ENCODE results near the gene NATD1.
"Not testable (repeated sequence)": the region's sequence is repeated elsewhere in the genome, so short reads cannot be mapped to it uniquely, and the experiment has no call there.

The NATD1 gene

DNA sequence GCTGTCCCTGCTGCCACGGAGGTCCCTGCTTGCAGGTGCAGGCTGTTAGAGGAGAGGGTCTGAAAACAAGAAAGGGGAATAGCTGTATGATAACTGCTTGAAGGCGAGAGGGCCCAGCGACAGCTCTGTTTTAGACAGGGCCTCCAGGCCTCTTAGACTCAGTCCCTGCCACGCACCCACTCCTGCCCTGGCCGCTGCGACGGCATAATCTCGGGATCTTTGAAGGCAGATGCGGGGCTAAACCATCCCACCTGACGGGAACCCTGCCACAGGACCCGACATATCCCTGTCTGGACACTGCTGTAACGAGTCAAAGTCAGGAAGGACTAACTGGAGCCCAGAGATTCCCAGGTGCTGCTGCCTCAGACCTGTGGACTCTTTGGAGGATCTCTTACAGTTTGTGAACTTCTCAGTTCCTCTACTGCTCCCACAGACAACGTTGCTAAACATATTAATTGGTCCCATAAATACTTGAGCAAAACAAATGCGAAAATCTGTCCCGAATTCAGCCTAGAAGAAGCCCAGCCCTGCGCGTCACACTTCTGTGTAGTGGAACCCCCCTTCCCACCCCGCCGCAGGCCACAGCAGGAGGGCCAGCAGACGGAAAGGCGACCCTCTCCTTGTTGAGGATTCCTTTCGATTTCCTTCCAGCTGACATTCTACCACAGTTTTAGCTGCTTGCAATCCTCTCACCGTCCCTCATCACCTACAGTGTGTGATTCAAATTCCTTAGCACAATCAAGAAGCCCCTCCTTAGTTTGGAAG is 38.3 kb downstream of the NATD1 start:
- no peak for DNase-seq (ENCODE audit: low spot score)

DNA sequence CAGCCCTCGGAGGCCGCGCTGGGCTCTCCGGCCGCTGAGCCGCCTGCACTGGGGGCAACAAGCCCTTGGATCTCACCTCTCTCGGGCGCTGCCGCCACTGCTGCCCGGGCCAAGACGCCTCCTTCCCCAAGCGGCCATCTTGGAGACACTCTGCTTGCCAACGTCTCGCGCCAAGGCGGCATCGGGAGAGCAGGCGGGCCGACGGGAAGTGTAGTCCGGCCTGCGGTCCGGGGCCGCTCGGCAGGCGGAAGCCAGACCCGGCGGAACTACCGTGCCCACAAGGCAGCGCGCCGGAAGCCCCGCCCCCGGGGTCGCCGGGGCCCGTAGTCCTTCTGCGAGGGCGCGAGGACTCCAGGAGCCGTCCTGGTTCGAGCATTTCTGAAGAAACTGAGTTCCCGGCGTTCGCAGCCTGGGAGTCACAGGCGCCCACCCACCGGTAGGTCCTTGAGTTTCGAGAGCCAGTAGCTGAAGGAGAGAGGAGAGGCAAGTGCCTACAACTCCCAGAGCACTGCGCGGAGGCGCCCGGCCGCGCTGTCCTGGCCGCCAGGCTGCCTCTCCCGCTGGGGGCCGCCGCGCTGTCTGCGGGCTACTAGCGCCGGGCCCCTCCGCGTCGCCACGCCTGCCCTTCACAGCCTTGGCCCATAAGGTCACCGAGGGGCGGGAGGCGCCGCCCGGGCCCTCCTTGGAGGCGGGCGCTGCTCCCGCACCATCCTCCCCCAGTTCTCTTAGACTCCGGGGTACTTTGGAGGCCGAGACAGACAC is 39.0 kb downstream of the NATD1 start, which contains the start of gene TMEM11:
Gene TMEM11, minus strand, starts transcription at position 147 of the 762 bp plus-strand sequence. Its CDS starts 9 bp downstream, at position 138.
- DNase-seq (ENCODE audit: low spot score) = peak; percentile 93

DNA sequence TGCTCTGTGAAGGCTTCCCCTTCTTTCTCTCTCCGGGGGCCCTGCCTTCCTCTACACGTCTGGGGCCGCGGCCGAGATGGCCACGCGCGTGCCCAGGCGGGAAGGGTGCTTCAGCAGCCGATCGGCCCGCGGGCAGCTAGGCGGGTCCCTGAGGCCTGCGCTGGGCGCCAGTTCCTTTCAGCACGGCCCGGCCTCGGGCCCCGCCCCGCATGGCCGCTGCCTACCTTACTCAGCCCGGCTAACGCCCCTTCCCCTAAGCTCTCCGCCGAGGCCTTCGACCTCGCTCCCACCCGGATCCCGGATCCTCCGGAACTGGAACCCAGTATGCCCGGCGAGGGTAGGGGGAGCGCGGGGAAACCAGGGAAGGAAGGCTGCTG is 39.6 kb downstream of the NATD1 start:
- peak; percentile 42 for DNase-seq (ENCODE audit: low spot score)

DNA sequence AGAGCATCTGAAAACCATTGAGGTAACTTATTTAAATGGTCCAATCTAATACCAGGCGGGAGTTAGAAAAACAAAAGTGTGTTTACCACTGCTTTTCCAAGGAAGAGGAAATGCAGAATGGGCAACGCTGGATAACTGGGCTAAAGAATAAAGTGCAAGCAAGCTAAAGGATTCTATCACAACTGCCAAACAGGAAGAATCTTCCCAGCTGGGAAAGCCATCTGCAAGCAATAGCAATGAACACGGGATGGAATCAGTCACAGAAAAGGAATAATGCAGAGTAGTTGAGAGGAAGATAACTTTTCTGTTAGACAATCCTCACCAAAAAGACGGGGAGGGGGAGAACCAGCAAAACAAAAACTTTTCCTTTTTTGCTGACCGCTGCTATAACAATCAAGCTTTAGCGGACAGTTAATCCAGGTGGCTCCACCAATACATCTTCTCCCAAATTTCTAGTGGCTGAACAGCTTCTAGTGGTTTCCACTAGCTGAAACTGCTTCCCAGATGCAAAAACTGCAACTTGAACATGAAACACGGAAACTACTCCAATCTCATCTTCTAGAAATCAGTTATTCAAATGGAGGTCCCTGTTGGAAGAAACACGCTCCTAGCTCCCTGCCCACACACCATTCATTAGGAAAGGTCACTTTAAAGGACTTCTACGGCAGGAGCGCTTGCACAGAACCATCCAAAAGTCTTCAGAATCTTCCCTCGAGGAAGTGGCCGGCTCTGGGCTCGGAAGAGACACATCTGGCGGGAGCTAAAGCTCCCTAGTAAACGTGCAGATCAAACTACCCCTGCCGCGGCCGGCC is 40.2 kb downstream of the NATD1 start:
- no peak for DNase-seq (ENCODE audit: low spot score)

DNA sequence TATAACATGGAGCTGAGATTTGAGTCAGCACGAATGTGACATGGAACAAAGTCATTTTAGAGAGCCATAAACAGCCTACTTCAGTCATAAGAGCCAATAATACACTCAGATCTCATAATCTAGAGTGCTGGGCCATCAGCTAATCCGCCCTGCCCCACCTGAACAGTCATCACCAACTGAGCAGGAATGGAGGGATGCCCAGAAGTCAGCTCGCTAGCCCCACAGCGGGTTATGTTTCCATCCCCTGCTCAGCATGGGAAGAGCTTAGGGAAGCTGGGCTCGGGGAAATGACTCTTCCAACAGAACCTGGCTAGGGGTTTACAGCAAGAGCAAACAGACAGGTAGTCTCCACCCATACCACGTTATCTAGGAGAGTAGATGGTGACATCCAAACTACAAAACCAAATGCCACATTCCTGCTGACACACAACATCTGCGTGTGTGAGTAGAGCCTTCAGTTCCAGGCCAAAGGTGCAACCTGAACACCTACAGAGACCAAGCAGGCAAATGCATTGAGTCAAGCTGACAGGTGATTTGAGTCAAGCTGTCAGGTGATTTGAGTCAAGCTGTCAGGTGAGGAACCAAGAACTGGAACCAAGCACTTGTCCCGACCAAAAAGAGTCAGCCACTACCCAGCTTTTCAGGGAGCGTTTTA is 41.3 kb downstream of the NATD1 start:
- no peak for DNase-seq (ENCODE audit: low spot score)

DNA sequence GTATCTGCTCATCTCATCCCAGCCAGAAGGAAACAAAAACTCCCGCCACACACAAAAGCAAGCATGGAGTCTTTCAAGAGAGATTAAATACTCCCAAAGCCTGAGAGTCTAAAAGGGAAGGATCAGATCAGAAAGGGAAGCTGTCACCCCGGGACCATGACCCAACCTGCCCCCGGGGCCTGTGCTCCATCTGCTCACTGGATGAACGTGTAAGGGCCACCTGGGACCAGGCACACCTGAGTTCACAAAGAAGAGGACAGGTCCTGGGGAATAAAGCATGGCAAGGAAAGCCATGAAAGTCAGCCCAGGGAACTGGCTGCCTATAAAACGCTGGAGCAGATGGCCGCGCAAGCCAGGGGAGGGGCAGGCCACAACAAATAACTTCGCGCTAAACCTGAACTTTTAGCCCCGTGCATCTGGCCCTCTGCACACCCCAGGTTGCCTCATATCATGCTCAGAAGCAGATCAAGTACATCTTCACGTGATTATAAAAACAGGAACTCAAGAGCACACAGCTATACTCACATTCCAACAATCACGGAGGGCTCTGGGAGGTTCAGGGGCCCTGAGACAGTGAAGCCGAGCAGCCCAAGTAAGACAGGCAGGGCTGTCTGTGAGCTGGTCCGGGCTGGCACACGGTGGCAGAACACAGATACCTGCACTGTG is 42.7 kb downstream of the NATD1 start:
- no peak for DNase-seq (ENCODE audit: low spot score)

DNA sequence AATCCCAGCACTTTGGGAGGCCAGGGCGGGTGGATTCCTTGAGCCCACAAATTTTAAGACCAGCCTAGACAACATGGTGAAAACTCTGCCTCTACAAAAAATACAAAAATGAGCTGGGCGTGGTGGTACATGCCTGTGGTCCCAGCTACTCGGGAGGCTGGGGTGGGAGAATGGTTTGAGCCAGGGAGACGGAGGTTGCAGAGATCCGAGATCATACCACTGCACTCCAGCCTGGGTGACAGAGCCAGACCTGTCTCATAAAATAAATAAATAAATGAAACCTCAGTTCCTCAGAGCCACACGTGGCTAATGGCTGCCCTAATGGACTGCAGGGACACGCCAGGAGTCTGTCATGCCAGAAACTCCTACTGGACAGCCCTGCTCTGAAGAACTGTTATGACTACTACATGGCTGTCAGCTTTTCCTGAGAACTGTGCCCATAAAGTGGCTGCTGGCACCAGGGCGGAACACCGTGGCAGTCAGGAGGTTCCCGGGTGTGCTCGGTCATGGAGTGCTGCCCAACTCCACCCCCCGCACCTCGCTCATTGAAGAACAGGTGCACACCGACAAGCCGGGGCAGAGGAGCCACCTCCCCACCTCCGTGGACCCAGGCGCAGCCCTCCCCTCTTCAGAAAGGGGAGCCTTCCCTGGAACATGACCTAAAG is 43.6 kb downstream of the NATD1 start:
- no peak for DNase-seq (ENCODE audit: low spot score)

DNA sequence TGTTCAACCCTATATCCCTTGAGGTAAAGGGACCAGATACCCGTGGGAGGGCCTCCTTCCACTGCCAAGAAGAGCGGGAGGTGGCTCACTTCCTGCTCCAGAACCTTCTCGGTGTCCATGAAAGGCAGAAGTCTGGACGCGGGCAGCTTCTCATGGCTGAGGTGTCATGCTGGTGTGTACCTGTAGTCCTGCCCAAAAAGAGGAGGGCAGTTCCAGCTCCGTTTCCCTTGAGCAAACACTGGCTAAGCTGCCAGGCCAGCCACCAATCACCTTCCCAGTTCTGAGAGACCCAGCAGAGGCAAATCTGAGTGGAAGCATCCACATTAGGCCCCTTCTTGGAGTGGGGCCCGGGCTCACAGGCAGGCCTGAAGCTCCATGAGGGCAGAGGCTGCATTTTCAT is 44.9 kb downstream of the NATD1 start:
- DNase-seq (ENCODE audit: low spot score) = no peak

DNA sequence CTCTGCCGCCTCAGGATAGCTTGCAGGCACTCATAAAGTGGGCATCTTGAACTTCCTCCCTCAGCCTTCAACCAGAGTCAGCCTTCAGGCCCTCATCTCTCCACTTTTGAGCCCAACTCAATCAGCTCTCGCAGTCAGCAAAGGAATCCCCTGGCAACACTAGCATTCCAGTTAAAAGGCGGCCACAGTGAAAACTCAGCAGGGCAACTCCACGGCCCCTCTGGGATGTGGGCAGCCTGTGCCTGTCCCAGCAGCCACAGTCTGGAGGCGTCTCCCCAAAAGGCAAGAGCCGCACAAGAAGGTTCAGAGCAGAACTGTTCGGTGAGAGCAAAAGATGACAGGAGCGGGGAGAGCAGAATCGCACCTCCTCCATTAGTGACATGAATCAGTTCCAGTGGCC is 48.3 kb downstream of the NATD1 start:
- DNase-seq (ENCODE audit: low spot score) = no peak

DNA sequence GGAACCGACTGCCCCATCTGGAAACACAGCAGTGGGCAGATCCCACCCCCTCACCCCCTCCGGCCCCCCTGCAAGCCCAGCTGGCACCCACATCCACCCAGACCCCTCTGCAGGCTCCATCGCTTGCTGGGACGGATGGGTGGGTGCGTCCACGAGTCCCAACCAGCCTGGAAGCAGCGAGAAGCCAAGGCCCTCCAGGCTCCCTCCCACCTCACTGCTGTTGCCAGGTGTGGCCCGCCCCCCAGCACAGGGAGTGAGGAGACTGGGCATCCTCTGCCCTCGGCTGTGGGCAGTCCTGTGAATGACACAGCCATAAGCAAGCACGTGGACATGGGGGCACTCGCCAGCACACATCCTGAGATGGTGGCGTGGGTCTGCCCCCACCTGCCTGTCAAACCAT is 50.7 kb downstream of the NATD1 start:
- no peak for DNase-seq (ENCODE audit: low spot score)

DNA sequence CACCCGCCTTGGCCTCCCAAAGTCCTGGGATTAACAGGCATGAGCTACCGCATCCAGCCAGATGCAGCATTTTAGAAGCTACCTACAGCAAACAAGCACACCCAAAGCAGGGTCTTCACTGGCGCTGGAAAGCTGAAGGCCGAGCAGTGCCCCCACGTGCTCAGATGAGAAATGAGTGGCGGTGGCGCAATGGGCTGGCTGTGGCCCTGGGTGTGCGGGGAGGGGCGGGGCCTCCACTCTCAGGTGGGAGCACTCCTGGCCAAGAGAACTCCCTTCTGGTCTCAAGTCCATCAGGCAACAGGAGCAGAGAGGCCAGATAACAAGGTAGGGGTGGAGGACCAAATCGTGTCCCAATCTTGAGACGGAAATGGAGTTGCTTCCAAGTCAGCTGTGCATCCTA is 51.3 kb downstream of the NATD1 start:
- no peak for DNase-seq (ENCODE audit: low spot score)

DNA sequence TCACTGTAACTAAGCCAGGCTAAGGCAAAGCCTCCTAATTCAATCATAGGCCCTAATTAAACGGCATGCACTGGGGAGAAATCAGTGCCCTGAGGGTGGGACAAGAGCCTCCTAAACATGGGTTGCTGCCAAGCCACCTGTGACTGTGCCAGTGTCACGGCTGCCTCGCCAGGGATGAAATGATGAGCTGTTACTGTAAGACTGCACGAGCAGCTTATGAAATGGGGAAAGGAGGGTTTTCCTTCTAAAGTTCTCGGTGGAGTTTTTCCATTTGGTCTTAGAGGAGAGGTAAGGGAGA is 52.0 kb downstream of the NATD1 start:
- DNase-seq (ENCODE audit: low spot score) = no peak

DNA sequence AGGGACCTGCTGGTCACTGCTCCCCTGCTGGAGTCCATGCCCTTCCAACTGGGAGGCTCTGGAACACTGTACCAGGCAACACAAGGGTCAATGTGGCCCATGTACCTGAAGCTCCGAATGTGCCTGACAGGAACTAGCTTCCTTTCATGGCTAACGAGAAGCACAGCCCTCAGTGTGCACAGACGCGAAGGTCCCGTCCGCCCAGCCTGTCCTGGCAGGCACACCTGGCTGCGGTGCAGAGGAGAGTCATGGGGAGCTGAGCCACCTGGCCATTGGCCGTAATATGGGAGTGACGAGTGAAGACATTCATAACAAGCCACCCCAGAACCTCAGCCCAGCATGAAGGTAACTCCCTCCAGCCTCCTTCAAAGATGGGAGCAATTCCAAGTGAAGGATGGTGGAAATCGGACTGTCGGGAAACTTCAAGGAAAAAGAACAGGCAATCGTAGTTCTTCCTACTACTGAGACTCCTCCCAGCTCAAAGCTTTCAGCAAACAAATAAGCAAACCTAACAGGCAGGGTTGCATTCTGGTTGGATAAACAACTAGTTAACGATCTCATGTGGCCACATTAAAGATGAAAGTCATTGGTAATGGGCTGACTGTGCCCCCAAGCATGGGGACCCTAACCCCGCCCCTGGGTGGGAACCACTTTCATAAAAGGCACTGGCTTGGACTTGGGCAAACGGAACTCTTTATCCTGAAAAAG is 52.5 kb downstream of the NATD1 start:
- DNase-seq (ENCODE audit: low spot score) = no peak

DNA sequence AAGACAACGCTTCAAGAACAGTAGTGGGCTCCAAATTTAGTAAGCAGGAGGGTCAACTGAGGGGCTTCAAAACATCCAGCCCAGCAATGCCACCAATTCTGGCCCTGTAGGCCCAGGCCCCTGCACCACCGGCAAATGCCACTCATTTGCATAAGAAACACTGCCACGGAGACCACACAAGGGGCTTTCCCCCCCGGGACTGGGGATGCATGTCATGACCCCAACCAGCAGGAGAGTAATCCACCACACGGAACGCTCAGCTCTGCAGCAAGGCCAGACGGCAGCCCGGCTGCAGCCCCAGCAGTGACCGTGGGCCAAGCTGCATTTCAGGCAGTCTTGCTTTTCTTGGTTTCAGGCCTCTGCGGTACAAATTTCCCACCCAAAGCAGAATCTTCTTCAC is 53.4 kb downstream of the NATD1 start:
- DNase-seq (ENCODE audit: low spot score) = no peak

DNA sequence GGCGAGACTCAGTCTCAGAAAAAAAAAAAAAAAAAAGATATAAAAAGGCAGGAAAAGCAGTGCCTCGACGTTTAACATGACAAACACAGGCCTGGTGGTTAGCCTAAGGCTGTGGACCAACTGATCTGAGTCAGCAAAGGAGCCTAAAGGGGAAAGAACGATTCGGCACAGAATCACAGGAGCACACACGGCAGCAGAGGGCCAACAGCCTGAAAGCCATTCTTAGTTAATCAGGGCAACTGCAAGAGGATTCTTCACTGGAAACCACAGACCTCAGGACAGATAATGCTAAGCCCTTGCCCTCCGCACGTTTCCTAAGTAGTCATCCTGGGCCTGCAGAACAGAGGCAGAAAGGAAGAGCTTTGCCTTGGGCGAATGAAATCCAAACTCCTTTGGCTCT is 53.9 kb downstream of the NATD1 start:
- no peak for DNase-seq (ENCODE audit: low spot score)

DNA sequence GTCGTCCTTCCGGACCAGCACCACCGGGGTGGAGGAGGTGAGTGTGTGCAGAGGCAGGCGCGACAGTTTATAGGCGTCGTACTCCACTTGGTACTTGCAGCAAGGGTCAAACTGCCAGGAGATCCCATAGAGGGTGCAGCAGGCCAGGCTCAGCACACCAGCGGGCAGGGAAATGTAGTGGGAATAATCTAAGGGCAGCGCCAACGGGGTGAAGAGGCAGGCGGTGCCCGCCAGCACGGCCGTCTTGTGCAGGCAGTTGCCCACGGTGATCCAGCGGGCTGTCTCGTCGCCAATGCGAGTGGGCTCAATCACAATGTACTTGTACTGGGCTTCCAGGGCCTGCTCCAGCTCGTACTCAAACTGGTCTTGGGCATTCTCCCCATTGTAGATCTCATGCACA is 54.8 kb downstream of the NATD1 start:
- no peak for DNase-seq (ENCODE audit: low spot score)

DNA sequence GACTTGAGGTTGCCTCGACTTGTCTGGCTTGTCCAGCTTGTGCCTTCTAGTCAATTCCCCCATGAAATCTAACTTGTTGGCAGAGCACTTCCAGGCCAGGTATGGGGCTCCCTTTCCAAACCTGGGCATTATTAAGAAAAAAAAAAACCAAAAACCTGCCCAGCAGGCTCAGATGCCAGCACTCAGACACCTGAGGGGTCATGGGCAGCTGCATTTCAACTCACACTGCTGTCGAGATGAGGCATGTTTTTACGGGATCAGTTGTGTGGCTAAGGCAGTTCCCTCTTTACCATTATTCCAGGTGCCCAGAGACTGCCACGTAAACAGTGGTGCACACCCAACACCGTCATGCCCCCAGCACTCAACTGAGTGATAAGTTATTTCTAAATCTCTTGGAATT is 57.1 kb downstream of the NATD1 start:
- DNase-seq (ENCODE audit: low spot score) = no peak

DNA sequence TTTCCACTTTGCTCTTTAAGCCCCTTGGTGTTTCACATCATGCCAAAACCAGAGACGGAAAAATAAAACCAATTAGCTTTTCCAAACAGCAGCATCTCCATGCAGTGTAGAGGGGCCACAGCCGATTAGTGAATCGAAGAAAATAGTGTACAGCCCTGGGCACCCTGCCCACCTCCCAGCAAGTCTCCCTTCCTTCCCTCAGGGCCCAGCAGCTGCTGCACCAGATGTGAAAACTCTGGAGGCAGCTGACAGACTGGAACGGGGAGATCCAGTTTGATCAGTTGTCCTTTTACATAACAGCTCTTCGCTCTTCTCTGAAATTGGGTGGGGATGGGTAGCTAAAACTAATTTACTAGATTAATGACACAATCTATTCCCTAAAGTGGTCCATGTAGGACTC is 58.5 kb downstream of the NATD1 start:
- no peak for DNase-seq (ENCODE audit: low spot score)

DNA sequence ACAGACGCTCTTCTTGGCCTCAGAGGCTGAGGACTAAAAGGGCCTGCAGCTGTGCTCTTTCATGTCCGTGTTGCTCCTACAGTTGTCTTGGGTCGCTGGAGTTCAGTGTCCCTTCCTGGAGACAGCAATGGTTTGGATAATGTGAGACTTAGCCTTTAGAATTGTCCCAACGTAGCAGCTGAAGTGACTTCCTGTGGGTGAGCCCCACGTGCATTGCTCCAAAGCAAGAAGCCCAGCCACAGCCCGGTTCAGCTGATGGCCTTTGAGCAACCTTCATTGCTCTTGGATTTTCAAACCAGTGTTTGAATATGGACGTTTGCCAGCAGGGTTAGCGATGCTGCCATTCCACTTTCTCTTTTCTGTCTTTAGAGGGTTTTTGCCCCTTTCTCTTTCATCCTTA is 59.0 kb downstream of the NATD1 start:
- DNase-seq (ENCODE audit: low spot score) = no peak

DNA sequence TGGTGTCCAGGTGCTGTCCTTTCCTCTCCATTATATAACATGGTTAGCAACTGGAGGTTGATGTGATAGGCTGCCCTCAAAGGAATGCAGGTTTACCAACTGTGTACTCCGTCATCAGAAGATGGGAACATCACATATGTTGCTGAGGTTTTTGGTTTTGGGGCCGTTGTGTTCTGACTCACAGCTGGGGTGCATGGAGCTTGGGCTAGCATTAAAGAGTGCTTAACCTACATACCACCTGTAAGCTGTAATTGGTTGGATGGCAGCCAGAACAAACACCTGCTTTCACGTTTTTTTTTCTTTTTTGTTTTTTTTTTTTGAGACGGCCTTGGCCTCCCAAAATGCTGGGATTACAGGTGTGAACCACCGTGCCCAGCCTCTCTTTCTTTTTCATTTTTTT is 60.2 kb downstream of the NATD1 start:
- DNase-seq (ENCODE audit: low spot score) = peak; percentile 41

DNA sequence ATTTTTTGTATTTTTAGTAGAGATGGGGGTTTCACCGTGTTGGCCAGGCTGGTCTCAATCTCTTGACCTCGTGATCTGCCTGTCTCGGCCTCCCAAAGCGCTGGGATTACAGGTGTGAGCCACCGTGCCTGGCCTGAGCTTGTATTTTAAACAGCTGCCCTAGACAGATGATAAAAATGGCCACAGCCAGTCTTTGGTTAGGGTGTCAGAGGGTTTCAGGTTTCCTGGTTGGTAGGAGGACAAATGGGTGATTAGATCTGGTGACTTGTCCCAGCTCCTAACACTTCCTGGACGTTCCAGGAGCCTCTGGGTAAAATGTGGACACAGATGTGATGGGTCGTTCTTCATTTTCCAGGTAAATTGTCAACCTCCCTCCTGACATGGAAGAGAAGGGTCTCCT is 60.8 kb downstream of the NATD1 start:
- DNase-seq (ENCODE audit: low spot score) = not testable (repeated sequence)
